DMS53 (cell line): ENCODE measurements around the gene IREB2.
A peak's percentile ranks its signal among the peaks of the same experiment; 100 is the strongest.
"Not testable (repeated sequence)": the region's sequence is repeated elsewhere in the genome, so short reads cannot be mapped to it uniquely, and the experiment has no call there.

Experiments
- DNase-seq: peaks from one replicate; lab custom pipeline; 2025; lab: John Stamatoyannopoulos, UW

The IREB2 gene

GRCh38 chr15:78432664-78433063, 5.4 kb upstream of the IREB2 start:
- no peak for DNase-seq

- DNase-seq = no peak
Measured at GRCh38 chr15:78434134-78434533, 3.9 kb upstream of the IREB2 start.

- not testable (repeated sequence) for DNase-seq
Measured at GRCh38 chr15:78434711-78435110, 3.3 kb upstream of the IREB2 start.

- DNase-seq = no peak
Measured at GRCh38 chr15:78437107-78437761, 782 bp upstream of the IREB2 start.

- peak; percentile 26 for DNase-seq
Measured at GRCh38 chr15:78438619-78439285, 736 bp downstream of the IREB2 start.

GRCh38 chr15:78440375-78441373, 2.7 kb downstream of the IREB2 start:
- DNase-seq = no peak

- DNase-seq = no peak
Measured at GRCh38 chr15:78444255-78444654, 6.2 kb downstream of the IREB2 start.

GRCh38 chr15:78445875-78446274, 7.9 kb downstream of the IREB2 start:
- DNase-seq = no peak

- DNase-seq = no peak
Measured at GRCh38 chr15:78446551-78446950, 8.5 kb downstream of the IREB2 start.

- no peak for DNase-seq
Measured at GRCh38 chr15:78448441-78449219, 10.6 kb downstream of the IREB2 start.

- DNase-seq = no peak
Measured at GRCh38 chr15:78449220-78449999, 11.4 kb downstream of the IREB2 start.

- DNase-seq = no peak
Measured at GRCh38 chr15:78450285-78450858, 12.4 kb downstream of the IREB2 start.

GRCh38 chr15:78452485-78452884, 14.5 kb downstream of the IREB2 start:
- no peak for DNase-seq

GRCh38 chr15:78453447-78453846, 15.4 kb downstream of the IREB2 start:
- DNase-seq = no peak

- DNase-seq = no peak
Measured at GRCh38 chr15:78454992-78455391, 17.0 kb downstream of the IREB2 start.

- DNase-seq = peak; percentile 4
Measured at GRCh38 chr15:78455749-78456148, 17.7 kb downstream of the IREB2 start.

- no peak for DNase-seq
Measured at GRCh38 chr15:78456426-78456825, 18.4 kb downstream of the IREB2 start.

GRCh38 chr15:78457101-78457500, 19.1 kb downstream of the IREB2 start:
- peak; percentile 32 for DNase-seq

GRCh38 chr15:78460737-78461136, 22.7 kb downstream of the IREB2 start:
- no peak for DNase-seq

- no peak for DNase-seq
Measured at GRCh38 chr15:78461171-78461888, 23.3 kb downstream of the IREB2 start.
